Measurements from ENCODE around the gene DNAJC27.

GRCh38 chr2:24908461-24908901 is 63.3 kb downstream of the DNAJC27 start:
- TF ChIP-seq EP300 (IDR thresholded peaks at IDR 0.05; ENCODE audit: low read depth) (no peak), POLR2AphosphoS5 (IDR thresholded peaks at IDR 0.05) (no peak), CTCF (IDR thresholded peaks at IDR 0.05) (no peak)

Measured in transverse colon (tissue), 4 donors.